ENCODE data around the gene ACAT2.
"Not testable (repeated sequence)": the region's sequence is repeated elsewhere in the genome, so short reads cannot be mapped to it uniquely, and the experiment has no call there.

ACAT2 gene

DNA sequence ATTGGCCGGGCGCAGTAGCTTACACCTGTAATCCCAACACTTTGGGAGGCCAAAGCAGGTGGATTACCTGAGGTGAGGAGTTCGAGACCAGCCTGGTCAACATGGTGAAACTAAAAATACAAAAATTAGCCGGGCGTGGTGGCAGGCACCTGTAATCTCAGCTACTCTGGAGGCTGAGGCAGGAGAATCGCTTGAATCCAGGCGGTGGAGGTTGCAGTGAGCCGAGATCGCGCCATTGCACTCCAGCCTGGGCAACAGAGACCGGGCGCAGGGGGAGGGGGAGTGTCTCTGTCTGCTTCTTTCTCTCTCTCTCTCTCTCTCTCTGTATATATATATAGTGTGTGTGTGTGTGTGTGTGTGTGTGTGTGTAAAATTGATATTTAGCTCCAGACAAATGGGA, 29.3 kb upstream of the ACAT2 start:
- DNase-seq, result not testable (repeated sequence)

DNA sequence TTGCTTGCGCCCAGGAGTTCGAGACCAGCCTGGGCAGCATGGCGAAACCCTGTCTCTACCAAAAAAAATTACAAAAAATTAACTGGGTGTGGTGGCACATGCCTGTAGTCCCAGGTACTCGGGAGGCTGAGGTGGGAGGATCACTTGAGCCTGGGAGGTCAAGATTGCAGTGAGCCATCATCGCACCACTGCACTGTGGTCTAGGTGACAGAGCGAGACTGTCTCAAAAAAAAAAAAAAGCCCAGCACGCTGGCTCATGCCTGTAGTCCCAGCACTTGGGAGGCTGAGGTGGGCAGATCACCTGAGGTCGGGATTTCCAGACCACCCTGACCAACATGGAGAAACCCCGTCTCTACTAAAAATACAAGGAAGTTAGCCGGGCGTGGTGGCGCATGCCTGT, 28.4 kb upstream of the ACAT2 start:
- not testable (repeated sequence) for DNase-seq

DNA sequence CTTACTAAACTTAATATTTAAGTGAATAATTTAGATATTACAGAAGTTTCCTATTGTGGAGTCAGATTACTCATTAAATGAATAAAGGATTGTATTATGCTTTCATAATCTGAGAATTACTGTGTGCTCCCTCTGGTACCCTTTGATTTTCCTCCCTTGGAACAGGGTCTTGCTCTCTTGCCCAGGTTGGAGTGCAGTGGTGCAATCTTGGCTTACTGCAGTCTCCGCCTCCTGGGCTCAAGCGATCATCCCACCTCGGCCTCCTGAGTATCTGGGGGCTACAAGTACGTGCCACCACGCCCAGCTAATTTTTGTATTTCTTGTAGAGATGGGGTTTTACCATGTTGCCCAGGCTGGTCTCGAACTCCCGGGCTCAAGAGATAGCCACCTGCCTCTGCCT, 24.9 kb upstream of the ACAT2 start:
- no peak for DNase-seq

DNA sequence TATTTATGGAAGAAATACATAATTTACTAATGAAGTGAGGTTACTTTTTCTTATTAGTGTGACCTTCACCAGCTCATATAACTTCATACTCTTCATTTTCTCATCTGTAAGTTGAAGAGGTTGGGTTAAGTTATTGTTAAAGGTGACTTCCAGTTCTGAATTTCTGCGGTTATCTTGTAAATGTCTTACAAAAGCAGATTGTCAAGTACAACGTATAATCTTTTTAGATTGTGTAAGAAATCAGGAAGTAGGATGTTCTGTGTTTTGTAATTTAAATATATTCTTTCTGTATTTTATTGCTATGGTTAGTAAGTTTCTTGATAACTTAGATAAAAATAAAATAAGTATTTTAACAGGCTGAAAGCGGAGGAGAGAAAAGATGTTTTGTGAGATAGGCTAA, 22.5 kb upstream of the ACAT2 start:
- DNase-seq, result no peak

DNA sequence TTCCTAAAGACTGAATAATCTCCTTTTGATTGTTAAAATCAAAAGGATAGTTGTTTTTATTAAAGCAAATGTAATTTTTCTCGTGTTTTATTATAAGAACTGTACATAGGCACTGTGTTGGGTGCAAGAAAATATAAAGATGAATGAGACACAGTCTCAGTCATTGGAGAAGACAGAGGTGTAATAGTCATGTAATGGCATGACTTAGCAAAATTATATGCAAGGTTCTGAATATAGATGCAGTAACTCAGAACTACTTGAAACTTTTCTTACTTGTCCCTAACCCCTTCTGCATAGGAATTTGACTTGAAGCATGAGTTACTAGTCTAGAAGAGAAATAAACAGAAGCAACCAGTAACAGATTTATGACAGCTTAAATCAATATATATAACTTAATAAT, 19.7 kb upstream of the ACAT2 start:
- DNase-seq, result no peak

DNA sequence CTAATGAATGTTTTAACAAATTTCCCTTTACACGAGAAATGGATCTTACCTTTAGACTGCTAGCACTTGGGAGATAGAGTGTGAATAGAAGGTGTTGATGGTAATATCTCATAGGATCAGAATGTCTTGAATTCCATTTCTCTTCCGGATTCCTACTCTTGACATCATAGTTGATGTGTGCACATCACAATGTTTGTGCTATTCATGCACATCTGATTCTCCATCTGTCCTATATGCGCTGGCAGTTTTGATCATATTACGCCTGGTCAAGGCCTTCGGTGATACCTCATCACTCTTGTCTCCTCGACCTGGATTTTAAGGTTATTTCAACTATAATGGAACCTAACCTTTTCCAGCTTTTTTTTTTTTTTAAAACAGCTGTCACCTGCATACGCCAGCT, 16.8 kb upstream of the ACAT2 start:
- DNase-seq, result no peak

DNA sequence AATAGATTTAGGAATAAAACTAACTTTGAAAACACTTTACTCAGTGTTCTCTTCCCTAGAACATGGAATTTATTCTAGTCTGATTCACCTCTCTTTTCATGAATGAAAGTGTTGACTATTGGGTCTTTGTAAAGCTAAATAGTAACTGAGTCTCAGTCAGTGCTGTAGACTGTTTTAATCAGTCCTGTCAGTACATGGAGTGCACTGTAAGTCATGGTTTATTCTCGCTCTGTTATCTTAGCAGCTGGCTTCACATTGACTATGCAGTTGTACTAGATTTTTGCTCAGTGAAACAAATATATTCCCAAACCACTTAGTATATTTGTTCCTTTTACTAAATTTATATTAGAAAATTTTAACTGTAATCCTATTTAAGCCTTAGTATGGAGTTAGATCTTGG, 15.1 kb upstream of the ACAT2 start:
- DNase-seq, result no peak

DNA sequence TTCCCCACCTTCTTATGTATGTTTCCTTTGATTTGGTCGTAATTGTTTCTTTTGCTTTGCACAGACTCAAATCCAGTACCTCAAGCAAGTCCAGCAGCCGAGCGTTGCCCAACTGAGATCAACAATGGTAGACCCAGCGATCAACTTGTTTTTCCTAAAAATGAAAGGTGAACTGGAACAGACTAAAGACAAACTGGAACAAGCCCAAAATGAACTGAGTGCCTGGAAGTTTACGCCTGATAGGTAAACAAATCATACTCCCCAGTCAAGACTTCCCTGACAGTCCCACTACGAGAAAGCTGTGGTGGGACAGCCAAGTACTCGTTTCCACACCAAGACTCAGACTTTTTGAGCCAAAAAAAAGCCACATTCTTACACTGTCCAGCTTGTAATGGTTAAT, 13.7 kb upstream of the ACAT2 start:
- DNase-seq, result not testable (repeated sequence)

DNA sequence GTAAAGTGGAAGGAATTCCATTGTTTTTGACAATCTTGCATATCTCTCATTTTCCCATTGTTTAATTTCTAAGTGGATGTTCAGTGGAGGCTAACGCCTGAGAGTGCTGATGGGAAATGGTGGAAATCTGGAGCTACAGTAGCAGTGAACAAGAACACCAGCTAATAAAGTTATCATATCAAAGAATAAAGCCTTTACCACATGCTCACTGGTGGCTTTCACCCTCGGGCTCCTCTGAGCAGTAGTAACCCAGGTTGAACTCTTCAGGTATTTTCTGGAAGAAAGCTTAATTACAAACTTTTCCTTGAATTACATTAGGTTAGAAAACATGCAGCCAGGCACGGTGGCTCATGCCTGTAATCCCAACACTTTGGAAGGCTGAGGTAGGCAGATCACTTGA, 10.4 kb upstream of the ACAT2 start:
- no peak for DNase-seq

DNA sequence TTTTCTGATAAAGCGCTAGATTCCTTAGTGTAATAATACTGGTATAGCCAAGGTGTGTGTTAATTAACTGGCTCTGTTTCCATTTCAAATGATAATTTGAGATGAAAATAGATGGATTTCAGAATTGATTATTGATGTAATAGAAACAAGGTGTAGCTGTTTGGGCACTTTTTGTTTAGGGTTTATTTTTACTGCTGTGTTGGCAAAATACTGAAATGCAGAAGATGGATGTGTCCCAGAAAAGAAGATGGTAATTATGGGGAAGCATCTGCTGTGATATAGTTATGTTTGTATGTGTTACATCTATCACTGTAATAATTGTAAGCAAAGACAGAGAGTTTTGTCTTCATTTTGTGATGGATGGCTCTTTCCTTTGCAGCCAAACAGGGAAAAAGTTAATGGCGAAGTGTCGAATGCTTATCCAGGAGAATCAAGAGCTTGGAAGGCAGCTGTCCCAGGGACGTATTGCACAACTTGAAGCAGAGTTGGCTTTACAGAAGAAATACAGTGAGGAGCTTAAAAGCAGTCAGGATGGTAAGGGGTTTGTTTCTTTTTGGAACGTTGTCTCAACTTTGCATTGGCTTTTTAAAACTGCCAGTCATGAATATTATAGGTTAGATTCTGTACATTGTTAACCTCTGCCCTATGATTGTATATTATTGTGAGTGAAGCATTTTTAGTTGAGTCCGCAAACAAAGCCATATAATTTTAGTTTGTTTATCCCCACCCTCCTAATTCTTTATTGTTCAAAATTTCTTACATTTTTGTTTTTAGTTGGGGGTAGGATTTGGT, 8.6 kb upstream of the ACAT2 start:
- no peak for DNase-seq

DNA sequence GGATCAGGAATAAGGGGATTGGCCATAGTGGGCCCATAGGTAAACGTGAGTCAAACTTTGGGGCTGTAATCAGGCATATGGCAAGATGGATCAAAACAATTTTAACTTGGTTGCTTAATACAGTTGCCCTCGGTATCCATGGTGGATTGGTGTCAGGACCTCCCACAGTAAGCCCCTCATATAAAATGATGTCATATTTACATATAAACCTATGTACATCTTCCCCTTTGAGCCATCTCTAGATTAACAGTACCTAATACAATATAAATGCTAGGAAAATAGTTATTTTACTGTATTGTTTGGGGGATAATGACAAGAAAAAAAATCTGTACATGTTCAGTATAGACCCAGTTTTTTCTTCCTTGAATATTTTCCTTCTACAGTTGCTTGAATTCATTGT, 7.4 kb upstream of the ACAT2 start:
- no peak for DNase-seq

DNA sequence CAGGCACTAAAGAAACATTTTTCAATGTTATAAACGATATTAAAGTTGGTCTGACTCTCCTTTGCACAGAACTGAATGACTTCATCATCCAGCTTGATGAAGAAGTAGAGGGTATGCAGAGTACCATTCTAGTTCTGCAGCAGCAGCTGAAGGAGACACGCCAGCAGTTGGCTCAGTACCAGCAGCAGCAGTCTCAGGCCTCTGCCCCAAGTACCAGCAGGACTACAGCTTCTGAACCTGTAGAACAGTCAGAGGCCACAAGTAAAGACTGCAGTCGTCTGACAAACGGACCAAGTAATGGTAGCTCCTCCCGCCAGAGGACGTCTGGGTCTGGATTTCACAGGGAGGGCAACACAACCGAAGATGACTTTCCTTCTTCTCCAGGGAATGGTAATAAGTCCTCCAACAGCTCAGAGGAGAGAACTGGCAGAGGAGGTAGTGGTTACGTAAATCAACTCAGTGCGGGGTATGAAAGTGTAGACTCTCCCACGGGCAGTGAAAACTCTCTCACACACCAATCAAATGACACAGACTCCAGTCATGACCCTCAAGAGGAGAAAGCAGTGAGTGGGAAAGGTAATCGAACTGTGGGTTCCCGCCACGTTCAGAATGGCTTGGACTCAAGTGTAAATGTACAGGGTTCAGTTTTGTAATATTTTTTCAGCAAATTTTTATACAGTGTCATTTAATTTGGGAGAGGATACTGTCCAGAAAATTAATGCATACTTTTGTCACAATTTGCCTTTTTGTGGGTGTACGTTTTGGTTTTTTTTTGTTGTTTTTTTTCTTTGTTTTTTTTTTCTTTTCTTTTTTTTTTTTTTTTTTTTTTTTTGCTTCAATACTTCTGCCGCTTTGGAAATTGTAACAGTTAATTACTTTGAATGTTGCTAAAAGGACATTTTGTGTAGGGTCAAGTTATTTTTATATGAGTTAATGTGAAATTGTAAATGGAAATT, 6.6 kb upstream of the ACAT2 start:
- no peak for DNase-seq

DNA sequence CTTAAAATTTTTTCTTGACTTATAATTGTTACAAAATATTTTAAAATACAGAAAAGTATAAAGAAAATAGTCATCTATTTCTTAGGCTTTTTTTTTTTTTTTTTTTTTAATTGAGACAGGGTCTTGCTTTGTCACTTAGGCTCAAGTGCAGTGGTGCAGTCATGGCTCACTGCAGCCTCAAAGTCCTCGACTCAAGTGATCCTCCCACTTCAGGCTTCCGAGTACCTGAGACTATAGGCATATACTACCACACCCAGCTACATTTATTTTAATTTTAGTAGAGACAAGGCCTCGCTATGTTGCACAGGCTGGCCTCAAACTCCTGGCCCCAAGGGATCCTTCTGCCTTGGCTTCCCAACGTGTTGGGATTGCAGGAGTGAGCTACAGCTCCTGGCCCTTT, 5.3 kb upstream of the ACAT2 start:
- no peak for DNase-seq

DNA sequence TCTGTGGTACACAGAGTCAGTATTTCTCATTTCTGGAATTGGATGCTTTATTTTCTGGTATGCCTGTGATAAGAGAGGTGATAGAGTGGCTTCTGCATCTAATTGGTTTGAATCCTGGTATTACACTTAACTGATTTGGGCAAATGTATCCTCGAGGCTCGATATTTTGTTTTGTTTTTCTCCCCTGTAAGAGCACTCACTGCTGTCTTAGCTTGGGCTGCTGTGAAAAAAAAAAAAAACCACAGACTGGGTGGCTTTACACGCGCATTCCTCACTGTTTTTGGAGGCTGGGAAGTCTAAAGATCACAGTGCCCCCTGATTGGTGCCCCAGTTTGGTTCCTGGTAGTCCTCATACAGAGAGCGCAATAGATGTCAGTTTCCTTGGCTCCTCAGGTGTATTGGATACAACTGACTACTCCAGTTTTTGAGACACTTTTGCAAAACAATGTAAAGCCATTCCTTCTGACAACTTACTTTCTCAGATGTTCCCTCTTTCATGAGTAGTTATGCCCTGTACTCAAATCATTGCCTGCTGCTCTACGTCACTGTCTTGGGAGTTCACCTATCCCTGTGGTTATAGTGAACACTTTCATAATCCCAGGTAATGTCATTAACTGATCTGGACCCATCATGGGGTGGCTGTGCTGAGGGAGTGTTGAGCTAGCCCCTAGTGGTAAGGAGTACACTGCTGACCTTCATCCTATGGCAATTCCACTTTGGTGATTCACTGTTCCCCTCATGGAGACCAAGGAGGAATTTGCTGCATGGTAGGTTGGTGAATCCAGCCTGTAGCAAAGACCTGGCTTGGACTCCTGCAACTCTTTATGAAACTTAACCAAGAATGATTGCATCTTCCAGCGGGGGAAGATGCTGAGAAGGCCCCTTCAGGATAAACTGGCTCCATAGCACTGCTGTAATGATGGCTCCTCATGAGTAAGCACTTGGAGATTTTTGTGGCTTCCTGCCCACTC, 3.5 kb upstream of the ACAT2 start:
- DNase-seq, result no peak

DNA sequence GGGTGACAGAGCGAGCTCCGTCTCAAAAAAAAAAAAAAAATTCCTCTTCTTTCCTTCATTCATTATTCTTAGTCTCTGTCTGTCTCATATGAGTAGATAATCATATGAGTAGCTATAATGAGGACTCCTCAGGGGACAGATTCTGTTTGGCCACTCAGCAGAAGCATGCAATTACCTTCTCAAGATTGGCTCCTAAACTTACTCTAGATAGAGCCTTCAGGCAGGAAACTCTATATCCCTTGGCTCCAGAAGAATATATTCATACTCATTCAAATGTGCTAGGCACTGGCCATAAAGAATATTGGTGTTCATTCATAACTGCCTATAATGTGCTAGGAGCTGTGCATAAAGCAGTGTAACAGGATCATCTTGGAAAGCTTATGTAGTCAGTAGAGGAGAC, 2.2 kb upstream of the ACAT2 start:
- DNase-seq, result no peak

DNA sequence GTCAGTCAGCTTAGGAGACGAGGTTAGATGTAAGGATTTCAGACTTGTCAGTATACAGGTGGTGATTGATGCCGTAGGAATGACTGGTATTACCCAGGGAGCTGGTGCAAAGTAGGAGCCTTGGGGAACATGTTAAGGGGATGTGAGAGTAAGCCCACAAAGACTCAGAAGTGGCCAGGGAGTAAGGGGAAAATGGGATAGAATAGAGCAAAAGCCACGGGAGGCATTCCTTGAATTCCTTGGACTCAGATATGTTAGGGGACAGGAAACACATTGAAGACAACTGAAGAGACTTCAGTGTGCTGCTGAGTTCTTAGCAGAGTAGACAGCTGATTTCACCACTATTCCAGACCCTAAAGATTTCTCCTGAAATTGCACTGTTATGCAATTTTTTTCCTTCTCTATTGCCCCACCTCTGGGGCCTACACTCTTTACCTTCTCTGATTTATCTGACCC, 1.2 kb upstream of the ACAT2 start:
- no peak for DNase-seq

DNA sequence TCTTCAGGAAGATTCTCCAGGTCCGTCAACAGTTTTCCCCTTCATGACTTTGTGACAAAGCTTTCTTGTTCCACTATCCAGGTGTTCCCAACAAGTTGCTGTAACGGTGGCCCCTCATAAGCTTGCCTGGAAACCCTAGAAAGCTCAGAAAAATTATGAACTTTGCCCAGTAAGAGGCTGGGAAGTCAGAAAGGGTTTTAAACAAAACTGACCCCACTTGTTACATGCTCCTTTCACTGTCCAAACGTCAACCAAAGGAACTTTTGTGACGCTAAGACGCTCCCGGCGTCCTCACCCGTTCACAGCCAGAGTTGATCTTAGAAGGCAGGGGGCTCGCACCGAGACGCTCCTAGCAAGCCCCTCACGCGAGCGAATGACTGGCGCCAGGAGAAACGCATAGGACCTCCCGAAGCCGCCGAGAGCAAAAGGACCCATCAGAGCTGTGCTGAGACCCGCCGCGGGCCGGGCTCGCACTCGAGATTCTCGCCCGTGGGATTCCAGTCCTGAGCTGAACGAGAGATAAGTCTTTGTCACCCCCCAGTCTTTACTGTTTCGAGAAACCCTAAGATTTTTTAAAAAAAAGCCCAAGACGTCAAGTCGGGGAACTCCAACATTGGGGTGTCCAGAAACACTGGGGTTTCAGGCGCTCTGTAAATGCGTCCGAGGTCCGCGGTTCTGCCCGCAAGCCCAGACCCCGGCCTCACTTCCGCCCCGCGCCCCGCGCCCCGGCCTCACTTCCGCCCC, 544 bp upstream of the ACAT2 start:
- no peak for DNase-seq

DNA sequence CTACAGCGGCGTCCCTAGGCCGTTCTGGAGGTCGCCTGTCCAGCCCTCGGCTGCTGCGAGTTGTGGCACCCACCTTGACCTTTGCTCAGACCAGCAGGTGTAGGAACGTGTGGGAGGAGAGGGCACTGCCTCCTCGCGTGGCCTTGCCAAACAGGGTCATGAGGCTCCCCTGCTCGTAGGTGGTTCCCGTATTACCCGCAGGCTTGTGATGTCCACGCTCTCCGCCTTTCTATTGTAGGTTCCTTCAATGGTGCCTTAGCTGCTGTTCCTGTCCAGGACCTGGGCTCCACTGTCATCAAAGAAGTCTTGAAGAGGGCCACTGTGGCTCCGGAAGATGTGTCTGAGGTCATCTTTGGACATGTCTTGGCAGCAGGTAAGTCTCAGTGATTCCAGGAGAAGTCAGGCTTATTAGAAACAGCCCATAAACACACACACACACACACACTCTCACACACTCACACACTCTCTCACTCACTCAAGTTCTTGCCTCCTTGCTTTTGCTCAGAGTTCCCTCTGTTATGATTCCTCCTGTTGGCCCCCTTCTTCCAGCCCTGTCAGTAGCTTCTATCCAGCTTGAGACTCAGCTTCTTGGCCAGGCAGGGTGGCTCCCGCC, 942 bp downstream of the ACAT2 start:
- peak; percentile 12 to 41 (median 27) for DNase-seq

DNA sequence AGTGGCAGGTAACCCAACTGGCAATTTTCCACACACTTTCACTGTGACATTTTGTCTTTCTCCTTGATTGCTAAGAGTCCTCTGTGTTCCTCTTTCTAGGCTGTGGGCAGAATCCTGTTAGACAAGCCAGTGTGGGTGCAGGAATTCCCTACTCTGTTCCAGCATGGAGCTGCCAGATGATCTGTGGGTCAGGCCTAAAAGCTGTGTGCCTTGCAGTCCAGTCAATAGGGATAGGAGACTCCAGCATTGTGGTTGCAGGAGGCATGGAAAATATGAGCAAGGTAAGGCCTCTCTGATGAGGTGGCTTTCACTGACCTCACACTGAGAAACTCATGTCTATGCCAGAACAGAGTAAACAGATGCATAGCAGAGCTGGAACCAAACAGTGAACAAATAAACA, 5.1 kb downstream of the ACAT2 start:
- no peak for DNase-seq

DNA sequence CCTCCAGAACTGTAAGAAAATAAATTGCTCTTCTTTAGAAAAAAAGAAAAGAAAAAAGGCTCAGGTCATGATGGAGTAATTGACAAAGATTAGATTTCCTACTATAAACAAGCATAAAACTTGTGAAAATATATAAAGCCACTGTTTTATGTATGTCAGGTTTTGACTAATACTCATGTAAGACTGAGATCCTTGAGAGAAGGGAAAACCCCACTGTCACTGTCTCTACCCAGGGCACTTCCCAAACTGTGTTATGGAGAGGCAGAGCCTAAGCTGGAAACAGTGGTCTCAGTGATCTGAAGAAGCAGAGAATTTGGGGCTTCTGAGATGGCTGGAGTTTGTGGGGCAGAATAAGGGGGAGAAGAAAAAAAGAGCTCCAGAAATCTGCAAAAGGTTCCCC, 7.6 kb downstream of the ACAT2 start:
- DNase-seq, result no peak

DNA sequence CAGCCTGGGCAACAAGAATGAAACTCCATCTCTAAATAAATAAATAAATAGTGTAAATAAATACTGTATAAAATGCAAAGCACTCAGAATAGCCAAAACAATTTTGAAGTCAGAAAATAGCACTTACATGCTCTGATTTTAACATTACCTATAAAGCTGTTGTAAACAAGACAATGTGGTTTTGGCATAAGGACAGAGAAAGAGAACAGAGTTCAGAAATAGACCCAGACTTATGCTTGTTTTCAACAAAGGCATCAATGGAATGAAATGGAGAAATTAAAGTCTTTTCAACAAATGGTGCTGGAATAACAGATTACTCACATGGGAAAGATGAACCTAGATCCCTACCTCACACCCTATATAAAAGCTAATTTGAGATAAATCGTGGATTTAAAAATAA, 10.4 kb downstream of the ACAT2 start:
- DNase-seq, result no peak

Data from T-helper 1 cell (primary cell).